HG03439 (cell line): ENCODE results near the gene LRIG1.

Experiments used
- ATAC-seq: cut with Tn5 transposase; IDR thresholded peaks from one replicate; pipeline ENCODE4 v1.9.1; 2021; ENCODE audit warnings: mild to moderate bottlenecking, moderate library complexity; ENCODE audit not compliant: unreplicated experiment

Gene LRIG1

DNA sequence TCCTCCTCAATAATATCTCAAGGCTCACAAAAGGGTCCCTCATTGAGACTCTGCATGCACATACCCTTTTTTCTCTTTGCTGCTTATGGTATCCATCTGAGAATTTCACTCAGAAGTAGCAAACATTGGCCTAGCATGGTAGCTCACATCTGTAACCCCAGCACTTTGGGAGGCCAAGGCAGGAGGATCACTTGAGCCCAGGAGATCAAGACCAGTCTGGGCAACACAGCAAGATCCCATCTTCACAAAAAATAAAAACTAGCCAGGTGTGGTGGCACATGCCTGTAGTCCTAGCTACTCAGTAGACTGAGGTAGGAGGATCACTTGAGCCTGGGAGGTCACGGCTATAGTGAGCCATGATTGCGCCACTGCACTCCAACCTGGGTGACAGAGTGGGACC is 11.7 kb downstream of the LRIG1 start:
- ATAC-seq = no peak

DNA sequence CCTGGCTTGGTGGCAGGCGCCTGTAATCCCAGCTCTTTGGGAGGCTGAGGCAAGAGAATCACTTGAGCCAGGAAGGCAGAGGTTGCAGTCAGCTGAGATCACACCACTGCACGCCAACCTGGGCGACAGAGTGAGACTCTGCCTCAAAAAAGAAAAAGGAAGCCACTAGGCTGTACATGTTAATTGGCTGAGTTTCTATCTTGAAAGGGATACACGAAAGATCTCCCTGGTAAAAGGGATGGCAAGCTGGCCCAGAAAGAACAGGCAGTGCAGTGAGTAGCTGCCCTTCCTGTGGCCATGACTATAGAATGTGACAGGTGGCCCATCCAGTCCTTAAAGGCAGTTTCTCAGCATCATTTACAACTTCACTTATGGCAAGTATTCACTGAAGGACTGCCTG is 12.3 kb downstream of the LRIG1 start:
- peak; percentile 40 for ATAC-seq

DNA sequence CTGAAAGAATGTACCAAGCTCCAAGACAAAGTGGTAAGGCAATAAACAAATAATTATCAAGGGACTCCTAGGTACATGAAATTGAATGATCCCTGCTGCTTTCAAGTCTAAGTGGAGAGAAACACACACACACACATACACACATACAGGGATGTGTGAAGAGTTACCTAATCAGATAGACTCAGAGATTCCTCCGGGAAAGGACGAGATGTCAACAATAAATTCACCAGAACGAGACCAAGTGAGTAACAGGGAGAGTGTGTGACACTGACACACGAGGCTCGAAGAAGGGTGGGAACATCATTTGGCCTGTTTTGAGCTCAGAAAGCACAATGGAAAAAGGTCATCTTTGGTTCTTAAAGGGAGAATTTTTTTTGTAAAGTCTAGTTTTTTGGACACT is 13.4 kb downstream of the LRIG1 start:
- no peak for ATAC-seq

DNA sequence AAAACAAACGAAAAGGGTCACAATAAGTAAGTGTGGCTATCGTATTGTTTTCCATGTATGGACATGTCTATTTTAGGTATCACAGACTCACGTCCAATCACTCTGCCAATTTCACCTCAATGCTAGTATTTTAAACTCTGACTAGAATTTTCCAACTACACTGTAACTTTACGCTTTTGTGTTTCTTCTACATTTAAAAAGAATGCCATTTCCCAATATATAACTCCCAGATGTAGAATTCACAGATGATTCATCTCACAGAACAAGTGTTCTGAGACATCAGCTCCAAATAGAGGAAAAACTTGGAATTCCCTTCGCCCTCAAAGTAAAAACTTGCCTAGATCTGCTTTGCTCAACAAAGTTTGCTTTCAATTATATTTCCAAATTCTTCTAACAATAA is 14.2 kb downstream of the LRIG1 start:
- ATAC-seq = no peak

DNA sequence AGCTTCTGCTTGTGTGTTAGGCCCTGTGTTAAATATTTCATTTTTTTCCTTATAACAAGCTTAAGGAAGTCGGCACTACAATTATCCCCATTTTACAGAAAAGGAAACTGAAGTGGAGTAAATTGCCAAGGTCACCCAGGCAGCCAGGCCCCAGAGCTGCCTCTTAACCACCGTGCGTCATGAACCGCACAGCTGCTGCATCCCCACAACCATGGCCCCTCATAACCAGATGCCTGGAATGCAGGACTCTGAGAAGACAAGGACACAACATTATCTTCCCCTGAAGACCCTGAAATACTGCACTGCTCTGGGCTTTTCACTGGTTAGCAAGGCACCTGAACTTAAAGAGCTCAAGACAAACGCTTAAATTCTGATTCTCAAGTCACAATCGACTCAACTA is 14.6 kb downstream of the LRIG1 start:
- ATAC-seq = no peak

DNA sequence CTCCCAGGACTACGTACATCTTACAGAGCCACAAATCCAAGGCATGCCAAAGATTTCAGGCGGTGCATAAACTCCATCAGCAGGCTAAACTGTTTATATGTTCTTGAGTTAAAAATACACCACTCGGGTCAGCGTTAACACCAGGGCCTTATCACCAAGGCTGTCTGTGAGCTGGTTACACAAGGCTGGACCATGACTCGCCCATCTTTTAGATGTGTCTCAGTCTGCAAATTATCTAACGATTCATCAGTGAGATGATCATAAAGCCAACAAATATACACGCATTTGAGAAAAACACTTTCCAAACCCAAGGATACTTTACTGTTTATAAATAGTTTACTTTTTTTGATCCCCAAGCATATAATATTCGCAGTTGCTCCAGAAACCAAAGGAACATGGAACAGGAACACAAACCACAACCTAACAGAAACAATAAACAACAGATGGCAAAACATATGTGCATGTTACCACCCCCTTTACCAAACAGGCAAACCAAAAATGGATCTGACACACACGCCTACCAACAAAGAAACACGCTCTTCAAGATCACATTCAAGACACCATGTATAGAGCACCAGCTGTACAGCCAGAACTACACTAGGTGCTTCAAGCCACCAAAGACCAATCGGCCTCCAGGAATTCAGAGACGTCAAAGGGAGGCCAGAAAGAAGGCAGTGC is 15.4 kb downstream of the LRIG1 start:
- no peak for ATAC-seq

DNA sequence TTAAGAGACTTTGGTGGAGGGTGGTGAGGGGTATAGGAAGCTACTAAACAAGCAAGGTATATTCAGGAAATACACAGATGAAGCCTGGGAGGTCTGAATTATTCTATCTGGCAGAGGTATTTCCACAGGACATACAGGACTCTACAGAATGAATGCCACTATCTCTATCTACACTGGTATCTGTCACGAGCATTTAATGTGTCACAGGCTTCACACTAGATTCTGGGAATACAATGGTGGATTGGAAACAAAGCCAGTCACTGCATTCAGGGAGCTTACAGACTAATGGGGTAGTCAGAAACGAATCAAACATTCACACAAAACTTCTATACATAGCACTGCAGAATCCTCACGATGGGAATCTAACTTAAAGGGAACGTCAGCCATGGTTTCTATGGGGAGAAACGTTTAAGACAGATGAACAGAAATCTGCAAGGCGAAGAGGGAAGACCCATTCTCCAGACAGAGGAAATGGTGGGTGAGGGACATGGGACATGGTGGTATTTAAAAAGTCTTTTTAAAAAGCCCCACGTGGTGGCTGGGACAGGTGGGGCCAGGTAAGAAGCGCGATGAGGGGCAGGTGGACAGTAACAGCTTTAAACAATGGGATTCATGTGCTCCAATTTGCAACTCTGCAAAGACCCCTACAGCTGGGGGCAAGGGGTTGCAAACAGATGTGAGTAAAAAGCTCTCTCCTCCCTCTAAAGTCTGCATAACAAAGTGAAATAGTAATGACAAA is 16.5 kb downstream of the LRIG1 start:
- ATAC-seq = no peak

DNA sequence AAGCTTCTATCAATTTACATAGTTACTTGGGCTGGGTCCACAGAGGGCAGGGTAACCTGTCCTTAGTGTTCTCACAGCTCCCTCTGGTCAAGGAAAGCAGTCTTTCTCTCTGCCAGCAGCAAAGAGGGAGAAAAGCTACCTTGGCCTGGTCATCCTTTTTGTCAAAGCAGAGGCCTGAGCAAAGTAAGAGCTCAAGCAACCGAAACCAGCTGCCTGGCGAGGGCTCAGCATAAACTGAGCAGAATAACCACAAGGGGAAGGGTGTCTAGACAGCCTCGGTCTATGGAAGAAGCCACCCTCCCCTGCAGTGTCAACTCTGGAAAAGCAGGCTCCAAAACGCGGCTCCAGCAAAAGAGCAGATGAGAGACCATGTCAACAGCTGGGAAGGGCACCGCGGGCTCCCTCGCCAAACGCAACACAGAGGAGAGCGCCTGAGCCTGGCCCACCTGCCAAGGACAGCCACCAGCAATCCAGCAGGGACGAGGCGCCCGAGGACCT is 17.4 kb downstream of the LRIG1 start:
- ATAC-seq = no peak

DNA sequence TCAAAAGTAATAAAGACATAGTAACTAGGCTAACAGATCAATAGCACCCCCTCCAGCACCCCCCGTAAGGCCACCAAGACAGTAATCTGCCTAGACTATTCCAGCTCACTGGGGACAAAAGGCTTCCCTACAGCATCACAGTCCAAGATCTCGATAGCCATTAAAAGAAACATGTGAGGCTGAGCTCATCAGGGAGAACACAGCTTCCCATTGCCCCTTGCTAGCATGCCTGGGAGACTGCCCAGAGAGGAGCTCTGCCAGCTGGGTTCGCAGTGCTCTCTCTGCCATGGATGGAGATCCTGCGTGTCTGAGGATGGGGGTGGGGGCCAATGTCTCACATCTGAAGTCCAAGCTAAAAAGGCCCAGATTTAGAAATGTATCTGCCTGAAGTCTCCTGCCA is 17.8 kb downstream of the LRIG1 start:
- ATAC-seq = no peak

DNA sequence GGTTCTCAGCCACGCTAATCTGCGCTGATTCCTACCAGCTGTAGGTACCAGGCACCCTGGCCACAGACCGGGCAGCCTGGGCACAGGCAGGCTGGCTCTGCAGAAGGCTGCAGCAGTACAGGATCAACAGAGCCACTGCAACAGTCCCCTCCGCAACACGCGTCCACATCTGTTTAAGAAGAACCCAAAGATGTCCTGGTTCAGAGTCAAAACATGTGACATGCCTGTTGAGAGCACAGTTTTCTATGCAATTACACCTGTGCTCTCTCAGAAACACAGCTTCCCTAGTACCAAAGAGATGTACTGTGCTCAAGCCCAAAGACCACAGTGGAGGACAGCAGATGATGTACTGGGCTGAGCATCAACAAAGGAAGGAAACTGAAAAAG is 18.8 kb downstream of the LRIG1 start:
- ATAC-seq = no peak

DNA sequence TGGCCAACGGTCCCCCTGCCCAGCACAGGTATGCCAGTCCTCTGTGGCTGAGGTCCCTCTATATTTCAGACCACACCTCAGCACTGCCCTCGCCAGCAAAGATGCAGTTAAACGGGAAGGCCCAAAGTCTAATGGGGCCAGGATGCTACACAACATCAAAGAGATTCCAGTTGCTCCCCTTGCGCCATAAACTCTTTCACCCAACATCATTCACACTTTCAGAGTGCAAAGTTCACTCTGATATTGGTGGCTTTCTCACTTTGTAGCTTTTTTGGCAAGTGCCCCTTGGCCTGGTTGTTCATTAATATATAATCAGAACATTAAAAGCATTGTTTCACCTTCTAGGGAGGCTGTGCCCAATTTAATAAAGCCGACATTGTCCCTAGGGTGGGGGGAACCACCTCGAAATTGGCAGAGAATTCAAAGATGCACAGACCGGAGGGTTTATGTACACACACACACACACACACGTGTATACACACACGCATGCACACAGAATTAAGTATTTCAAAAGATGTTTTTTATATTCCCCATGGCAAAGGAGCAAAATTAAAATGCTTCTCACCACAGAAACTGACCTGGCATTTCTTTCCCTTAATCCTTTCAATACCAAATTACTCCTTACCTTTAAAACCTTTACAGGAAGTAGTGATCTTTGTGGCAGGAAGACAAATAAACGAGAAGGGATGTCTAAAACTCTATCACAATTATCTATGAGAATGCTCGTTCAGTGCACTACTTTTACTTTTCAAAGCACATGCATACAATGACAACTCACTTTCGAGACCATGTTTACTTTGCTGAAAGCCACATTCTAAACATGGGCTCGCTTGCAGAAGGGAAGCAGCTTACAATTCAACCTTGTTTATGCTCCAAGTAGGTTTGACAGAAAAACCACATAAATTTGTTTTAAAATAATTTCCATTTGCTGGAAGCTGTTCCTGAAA is 19.5 kb downstream of the LRIG1 start:
- no peak for ATAC-seq

DNA sequence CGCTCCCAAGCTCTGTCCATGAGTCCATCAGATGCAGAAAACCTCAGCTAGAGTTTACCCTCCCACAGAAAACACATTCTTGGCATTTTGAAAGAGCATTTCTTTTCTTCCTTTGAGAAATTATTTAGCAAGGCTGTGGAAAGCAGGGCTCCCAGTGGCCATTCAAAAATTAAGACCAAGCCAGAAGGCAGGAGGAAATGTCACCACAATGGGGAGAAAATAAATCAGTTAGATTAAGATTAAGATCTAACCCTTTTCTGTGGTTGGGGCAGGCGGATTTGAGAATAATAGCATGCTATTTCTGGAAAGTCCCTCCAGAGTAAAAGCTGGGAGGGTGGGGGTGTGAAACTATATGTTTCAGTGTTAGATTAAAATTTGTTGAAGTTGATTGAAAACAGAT is 20.2 kb downstream of the LRIG1 start:
- no peak for ATAC-seq

DNA sequence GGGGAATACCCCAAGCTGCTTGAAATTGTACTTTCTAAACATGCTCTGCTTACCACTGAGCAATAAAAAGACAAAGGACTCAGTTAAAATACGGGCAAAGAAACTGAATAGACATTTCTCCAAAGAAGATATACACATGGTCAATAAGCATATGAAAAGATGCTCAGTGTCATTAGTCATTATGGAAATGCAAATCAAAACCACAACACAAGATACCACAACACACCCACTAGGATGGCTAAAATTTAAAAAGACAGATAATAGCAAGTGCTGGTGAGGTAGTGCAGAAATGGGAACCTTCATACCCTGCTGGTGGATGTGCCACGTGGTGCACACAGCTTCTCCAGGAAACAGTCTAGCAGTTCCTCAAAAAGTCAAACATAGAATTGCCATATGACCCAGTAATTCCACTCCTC is 21.3 kb downstream of the LRIG1 start:
- no peak for ATAC-seq

DNA sequence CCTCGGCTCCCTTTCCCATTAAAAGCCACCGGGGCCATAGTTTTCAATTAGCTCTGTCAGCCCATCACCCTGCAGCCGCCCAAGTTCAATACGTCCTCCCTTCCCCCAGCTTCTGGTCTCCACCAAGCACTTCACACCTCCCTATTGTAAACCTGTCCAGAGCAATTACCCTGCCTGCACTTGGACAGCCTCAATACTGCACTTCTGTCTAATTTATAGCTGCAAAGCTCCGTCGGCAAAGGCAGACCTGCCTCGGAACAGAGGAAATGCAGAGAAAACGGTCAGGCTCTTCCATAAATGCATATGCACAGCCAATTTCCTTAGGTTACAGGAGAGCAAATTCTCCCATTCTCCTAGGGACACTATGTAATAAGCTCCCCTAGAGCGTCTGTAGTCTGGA is 21.9 kb downstream of the LRIG1 start:
- no peak for ATAC-seq

DNA sequence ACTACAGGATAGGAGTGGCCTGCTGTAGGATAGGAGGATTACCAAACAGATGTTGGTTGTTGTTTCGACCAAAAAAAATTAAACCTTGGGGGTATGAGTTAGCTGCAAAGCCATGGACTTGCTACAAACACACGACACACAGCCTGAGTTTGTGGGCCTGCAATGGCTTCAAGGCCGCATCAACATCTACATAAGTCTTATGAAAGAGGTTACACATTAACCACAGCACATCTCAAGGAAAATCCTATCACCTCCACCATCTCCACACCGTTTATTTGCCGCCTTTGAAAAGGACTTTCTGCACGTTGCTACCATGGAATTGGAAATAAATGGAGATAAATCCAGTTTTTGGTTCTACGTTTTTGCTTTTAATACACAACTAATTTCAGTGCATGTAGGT is 23.0 kb downstream of the LRIG1 start:
- no peak for ATAC-seq

DNA sequence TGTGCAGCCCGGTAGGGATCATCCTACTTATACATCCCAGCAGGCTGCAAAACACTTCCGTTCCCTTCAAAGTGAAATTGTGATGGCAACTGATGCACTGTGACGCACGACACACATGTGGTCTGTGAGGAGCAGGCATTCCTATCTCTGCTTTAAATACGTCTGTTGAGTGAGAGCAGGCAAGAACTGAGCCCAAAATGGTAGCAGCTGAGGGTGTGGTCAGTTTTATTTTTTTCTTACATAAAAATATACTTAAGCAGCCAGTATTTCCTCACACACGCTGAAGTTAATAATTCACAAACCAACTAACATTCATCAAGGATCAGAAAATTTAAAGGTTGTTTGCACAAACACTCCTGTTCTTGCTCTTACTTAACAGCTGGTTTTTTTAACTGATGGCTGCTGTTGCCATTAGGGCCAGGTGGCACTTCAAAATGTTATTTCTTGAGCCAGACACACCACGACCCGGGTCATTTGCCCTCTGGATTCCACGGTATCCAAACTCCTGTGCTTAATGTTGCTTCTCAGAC is 23.9 kb downstream of the LRIG1 start:
- ATAC-seq = no peak

DNA sequence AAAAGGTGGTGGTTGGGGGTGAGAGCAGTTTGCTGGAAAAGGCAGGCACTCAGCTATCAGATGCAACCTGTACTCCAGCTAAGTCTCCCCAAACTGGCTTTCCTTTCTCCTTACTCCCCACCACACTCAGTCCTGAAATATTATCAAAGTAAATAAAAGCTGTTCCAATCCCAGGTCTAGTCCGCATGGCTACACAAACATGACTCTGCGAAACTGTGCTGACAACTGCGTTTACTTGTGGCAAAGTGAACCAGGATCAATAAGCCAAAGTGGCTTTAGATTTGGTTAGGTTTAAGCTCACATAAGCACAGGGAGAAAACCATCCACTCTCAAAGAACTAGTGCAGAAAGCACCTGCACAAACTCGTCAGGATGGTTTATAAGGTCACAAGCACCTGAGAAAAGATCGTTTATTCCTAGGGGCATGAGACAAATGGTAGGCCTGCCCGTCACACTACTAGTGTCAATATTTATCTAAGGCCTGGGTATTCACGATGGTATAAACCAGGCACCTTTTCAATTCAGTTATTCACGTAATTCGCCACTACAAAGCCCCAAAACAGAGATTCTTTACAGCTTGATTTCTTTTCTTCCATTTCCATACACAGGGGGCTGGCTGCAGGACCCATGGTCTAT is 25.3 kb downstream of the LRIG1 start:
- ATAC-seq = no peak

DNA sequence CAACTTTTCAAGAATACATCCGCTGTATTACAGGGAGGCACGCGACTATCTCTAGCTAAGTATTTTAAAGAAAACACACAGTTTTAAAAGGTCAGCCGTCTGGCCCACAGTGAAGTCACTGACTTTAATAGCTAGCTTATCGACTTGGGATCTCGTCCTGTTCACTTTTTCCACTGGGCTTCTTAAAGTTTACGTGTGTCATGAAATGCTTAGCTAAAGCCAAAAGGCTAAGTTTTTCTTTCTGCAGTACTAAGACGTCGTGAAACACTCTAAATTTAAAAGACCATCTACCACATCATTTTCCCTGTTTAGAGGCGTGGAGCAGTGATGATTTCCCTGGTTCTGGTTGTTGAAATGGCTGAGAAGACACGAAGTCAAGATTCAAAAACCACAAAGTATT is 27.1 kb downstream of the LRIG1 start:
- no peak for ATAC-seq

DNA sequence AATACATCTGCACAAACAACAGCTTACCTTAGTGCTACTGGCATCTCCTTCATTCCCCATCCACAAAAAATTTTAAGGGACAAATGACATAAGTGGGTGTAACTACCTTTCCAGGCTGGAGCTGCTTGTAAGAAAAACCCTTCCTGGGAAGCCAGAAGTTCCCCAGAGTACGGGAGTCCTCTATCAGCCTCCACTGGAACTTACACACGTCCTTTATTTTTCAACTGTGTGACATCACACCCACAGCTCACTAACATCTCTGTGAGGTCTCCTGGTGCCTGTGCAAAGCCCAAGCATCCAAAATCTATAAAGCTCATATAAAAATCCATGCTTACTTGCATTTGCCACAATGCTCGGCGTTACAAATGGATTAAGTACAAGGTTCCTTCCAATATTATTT is 27.6 kb downstream of the LRIG1 start:
- ATAC-seq = no peak

DNA sequence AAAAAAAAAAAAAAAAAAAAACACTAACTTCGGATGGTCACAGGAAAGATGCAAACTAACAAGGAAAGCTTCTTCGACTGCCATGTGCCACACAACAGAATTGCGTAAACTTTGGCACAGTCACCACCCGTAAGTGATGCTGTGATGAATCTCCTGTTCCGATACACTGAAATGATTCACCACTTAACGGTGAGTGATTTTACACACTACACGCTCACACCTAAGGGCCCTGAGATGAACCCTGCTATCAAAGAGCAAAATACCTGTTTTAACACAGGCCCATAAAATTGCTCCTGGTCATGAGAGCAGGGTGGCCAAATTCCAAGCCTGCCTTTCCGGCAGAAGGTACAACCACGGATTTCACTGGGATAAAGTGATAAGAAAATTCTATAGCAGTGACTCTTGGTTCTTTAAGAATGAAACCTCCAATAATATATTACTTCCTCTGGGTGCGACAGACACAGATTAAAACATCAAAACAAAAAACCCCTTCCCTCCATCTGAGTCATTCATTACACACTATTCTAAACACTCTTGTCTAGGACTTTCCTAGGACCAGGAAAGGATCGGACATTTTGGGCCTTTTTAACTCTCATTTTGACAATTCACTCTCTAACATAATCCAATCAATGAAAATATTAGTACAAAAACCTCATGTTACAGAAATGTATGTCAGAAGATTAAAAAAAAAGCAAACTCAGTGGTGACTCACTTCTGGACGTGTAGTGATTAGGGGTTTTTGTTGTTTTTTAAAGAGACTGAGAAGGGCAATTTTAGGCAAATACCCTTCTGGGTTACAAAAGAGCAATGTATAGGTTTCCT is 28.3 kb downstream of the LRIG1 start:
- ATAC-seq = peak; percentile 60
